HEK293T (cell line): ENCODE measurements around the gene EPHA10.

Source experiments
- BHLHE40 ChIP-seq: fragments of 450-650 bp; IDR thresholded peaks from 2 replicates; pipeline ENCODE4 v1.6.1; 2016; ENCODE audit warnings: mild to moderate bottlenecking, moderate library complexity, borderline replicate concordance
- CTBP1 ChIP-seq: fragments of 450-650 bp; IDR thresholded peaks from 2 replicates; pipeline ENCODE4 v1.6.1; 2016; ENCODE audit warnings: borderline replicate concordance
- FOXM1 ChIP-seq: fragments of 450-650 bp; IDR thresholded peaks from 2 replicates; pipeline ENCODE4 v1.6.1; 2017; ENCODE audit warnings: mild to moderate bottlenecking, borderline replicate concordance
- LEF1 ChIP-seq: fragments of 450-650 bp; IDR thresholded peaks from 2 replicates; pipeline ENCODE4 v1.6.1; 2017; ENCODE audit warnings: mild to moderate bottlenecking, borderline replicate concordance
- PKNOX1 ChIP-seq: fragments of 450-650 bp; IDR thresholded peaks from 2 replicates; pipeline ENCODE4 v1.6.1; 2016

DNA sequence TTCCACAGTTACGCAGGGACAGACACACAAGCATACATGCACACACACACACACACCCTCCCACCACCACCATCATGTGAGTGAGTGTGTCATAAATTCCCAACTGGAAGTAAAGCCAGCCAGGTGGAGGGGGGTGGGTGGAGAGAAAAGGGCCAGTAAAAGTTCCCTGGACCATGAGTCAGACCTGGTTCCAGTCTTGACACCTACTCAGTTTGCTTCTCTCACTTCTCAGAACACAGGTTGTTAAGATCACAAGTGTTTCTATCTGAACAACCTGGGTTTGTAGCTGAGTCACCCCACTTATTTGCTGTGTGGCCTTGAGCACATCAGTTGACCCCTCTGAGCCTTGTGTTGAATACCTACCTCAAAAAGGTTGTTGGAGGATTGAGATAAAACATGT lies 9.6 kb downstream of the EPHA10 start:
- no peak for TF ChIP-seq CTBP1
- no peak for TF ChIP-seq LEF1
- no peak for TF ChIP-seq PKNOX1
- no peak for TF ChIP-seq FOXM1
- no peak for TF ChIP-seq BHLHE40
